NCI-H2227 (cell line): ENCODE data around the gene SIN3B.

ENCODE experiments used
- DNase-seq: peaks from one replicate; lab custom pipeline; 2025; ENCODE audit not compliant: unreplicated experiment; lab: John Stamatoyannopoulos, UW

Gene SIN3B

GRCh38 chr19:16887353-16888265, 58.4 kb downstream of the SIN3B start:
- DNase-seq: no peak

- DNase-seq: no peak
These were observed 59.6 kb downstream of the SIN3B start, which contains the start of gene F2RL3 for GRCh38 chr19:16888629-16889365. F2RL3 (plus strand) TSS chr19:16888999; CDS start chr19:16889190, 191 bp downstream.

DNA sequence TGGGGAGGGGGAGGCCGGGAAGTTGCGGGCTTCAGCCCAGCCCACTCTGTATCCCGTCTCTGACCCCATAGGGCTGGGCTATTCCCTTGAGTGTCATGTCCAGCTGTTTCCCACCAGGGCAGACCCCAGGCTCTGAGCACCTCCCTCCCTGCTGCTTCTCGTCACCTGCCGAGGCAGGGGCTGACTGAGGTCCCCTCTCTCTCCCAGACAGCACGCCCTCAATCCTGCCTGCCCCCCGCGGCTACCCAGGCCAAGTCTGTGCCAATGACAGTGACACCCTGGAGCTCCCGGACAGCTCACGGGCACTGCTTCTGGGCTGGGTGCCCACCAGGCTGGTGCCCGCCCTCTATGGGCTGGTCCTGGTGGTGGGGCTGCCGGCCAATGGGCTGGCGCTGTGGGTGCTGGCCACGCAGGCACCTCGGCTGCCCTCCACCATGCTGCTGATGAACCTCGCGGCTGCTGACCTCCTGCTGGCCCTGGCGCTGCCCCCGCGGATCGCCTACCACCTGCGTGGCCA, 60.2 kb downstream of the SIN3B start:
- DNase-seq: no peak

GRCh38 chr19:16889883-16890460, 60.8 kb downstream of the SIN3B start:
- no peak for DNase-seq

DNA sequence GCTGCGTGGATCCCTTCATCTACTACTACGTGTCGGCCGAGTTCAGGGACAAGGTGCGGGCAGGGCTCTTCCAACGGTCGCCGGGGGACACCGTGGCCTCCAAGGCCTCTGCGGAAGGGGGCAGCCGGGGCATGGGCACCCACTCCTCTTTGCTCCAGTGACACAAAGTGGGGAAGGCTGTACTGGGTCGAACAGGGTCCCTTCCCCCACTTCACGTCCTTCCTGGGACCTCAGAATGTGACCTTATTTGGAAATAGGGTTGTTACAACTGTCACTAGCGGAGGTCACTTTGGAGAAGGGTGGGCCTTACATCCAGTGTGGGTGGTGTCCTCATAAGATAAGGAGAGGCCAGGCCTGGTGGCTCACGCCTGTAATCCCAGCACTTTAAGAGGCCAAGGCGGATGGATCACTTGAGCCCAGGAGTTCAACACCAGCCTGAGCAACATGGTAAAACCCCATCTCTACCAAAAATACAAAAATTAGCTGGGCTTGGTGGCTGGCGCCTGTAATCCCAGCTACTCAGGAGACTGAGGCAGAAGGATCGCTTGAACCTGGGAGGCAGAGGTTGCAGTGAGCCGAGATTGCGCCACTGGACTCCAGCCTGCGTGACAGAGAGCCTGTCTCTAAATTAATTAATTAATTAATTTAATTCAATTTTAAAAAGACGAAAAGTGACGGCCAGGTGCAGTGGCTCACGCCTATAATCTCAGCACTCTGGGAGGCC, 61.4 kb downstream of the SIN3B start:
- no peak for DNase-seq

DNA sequence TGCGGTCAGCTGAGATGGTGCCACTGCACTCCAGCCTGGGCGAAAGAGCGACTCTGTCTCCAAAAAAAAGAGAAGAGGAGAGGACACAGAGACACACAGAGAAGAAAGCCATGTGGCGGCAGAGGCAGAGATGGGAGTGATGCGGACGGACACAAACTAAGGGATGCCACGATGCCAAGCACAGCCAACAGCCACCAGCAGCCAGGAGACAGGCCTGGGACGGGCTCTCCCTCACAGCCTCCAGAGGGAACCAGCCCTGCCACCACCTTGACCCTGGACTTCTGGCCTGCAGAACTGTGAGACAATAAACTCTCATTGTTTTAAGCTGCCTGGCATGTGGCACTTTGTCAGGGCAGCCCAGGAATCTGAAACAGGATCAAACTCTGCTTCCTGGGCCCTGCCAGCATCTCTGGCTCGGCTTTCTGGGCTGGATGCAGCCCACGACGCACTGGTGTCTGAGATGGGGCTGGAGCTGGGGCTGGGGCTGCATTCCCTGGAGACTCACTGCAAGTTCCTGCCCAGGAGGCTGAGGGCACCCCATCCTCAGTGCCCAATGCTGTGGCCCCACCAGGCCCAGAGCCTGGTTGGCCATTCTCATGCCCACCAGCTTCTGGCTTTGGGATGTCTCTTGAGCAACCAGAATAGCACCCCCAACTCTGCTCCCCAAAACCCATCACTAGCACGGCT, 62.6 kb downstream of the SIN3B start:
- DNase-seq: no peak

- DNase-seq: no peak
These were observed 63.2 kb downstream of the SIN3B start for GRCh38 chr19:16892436-16892835.

DNA sequence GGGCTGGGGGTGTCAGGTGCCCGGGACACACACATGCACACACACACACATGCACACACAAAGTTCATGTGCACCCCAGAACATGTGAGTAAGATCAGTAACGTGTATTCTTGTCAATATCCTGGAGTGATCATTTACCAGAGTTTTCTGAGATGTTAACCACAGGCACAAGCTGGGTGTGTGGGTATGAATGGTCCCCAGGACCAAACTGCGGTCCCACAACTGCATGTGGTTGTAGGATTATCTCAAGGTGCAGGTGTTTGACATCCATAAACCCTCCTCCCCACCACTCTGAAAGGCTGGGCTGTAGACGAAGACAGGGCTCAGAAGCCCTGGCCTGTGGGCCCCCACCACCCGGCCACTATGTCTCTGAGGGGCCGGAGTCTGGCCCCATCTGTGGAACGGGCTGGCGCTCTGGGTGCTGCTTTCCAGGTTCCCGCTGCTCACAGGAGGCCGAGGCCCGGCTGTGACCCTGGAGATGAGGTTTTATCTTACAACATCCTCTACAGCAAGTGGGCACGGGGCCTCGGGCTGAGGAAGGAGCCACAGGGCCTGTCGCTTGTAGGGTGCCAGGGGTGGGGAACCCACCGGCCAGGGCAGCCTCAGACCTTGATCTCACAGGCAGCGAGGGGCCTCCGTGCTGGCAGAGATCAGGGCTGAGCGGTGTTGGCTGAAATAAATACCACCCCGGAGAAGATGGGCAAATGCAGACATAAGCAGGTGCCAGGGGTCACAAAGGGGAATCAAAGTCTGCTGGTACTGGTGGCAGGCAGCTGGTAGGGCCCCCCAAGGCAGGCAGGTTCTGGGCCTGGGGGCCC, 63.9 kb downstream of the SIN3B start:
- no peak for DNase-seq

GRCh38 chr19:16893686-16893989, 64.4 kb downstream of the SIN3B start:
- no peak for DNase-seq

DNA sequence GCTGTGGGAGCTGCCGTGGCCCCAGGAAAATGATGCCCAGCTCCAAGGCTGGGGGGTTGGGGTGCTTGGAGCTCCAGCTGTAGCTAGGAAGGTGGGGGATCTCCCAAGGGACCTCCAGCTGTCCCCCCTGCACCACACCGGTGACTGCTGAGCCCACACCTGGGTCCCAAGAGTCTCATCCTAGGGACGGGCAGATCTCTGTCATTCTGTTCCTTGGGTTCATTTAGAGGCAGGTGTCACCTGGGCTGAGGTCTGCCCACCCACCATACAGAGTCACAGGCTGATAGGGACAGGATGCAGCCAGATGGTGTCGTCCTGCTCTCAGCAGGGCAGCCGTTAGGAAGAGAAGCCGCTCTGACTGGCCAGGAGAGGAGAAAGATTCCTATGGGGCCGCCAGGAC, 64.9 kb downstream of the SIN3B start:
- DNase-seq: no peak

- DNase-seq: peak; percentile 7
These were observed 66.4 kb downstream of the SIN3B start for GRCh38 chr19:16895467-16896145.

DNA sequence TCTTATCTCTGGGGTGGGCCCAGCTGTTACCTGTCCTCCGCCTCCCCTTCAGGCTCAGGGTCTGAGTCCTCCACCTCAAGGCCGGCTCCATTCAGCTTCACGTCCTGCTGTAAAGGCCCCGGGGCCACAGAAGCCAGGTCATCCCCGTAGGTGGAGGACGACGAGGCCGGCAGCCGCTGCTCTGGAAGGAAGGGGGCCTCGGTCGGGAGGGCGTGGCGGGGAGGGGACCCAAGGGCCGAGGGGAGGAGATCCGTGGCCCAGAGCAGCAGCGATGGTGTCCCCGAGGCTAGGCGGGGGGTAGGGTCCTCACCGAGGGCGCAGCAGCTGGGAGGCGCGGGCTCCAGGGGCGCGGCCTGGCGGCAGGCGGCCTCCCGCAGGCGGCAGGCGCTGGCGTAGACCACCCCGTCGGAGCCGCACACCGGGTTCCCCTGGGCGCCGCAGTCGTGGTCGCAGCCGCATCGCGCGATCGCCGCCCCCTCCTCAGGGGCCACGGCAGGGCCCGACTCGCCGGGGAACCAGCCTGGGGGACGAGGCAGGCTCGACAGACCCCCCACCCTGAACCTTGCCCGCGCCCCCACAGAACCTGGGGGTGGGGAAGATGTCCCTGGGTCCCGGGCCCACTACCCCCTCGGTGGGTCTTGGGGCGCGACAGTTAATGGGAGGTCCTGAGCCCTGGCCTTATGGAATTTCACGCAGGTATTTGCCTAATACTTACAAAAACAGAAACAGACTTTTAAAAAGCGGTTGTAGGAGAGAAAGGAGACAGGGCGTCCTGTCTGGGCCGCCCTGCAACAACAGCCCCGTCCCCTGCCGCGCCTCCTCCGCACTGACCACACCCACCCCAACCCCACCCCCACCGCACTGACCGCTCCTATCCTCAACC, 67.2 kb downstream of the SIN3B start:
- peak; percentile 20 for DNase-seq

GRCh38 chr19:16897029-16897855, 68.0 kb downstream of the SIN3B start:
- DNase-seq: peak; percentile 81

GRCh38 chr19:16897856-16898161, 68.6 kb downstream of the SIN3B start:
- DNase-seq: no peak

- no peak for DNase-seq
These were observed 69.3 kb downstream of the SIN3B start for GRCh38 chr19:16898361-16899015.

- no peak for DNase-seq
These were observed 70.4 kb downstream of the SIN3B start for GRCh38 chr19:16899566-16900075.
